ENCODE results near the gene GIPC1.
A peak's percentile ranks its signal among the peaks of the same experiment; 100 is the strongest.

GIPC1 gene

DNA sequence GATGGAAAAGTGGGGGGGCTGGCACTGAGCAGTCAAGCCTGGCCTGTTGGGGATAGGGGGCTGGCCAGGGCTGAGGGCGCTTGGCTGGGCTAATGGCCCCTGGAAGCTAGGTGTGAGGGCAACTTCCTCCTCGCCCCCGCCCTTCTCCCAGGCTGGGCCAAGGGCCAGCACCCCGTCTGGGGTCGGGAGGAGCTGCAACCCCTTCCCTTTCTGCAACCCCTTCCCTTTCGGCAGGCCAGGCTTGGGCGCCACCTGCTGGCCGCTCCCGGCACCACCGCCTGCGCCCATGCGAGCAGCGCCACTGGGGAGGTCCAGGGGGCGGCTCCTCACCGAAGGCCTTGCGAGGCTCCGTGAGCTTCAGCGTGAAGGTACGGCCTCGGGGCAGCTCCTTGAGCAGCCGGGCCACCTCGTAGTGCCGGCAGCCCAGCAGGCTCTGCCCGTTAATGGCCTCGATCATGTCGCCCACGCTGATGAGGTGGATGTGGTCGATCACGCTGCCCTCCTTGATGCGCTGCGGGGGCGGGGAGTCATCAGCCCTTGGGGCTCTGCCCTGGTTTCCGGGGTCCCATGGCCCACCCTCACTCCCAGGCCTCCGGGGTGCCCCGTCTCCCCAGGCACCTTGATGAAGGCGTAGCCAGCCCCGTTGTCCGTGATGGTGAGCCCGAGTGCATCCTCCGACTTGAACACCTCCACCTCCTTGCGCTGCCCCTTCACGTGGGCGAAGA, 15.8 kb downstream of the GIPC1 start:
- ChIA-PET POLR2A (interaction anchor here (0.6 to 0.7 kb wide), 2 partner anchors 10 to 62 kb away, joined by 3 read pairs; no protein-coding TSS in a partner anchor), CTCF (interaction anchor here (0.6 to 6.2 kb wide), 32 partner anchors 8 to 600 kb away, joined by 3 to 78 read pairs (median 3); partner anchors contain the start of genes ASF1B, DNAJB1 and GIPC1)
- H3K4me3 ChIP-seq (ENCODE audit: low read depth, low read length): no peak overlapping the region
- no peak for DNase-seq (ENCODE audit: low read depth, low spot score)
- TF ChIP-seq, protein P1, sequence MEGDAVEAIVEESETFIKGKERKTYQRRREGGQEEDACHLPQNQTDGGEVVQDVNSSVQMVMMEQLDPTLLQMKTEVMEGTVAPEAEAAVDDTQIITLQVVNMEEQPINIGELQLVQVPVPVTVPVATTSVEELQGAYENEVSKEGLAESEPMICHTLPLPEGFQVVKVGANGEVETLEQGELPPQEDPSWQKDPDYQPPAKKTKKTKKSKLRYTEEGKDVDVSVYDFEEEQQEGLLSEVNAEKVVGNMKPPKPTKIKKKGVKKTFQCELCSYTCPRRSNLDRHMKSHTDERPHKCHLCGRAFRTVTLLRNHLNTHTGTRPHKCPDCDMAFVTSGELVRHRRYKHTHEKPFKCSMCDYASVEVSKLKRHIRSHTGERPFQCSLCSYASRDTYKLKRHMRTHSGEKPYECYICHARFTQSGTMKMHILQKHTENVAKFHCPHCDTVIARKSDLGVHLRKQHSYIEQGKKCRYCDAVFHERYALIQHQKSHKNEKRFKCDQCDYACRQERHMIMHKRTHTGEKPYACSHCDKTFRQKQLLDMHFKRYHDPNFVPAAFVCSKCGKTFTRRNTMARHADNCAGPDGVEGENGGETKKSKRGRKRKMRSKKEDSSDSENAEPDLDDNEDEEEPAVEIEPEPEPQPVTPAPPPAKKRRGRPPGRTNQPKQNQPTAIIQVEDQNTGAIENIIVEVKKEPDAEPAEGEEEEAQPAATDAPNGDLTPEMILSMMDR (IDR thresholded peaks at IDR 0.05; ENCODE audit: insufficient read depth, low read length, missing control alignments): peak; percentile 95

DNA sequence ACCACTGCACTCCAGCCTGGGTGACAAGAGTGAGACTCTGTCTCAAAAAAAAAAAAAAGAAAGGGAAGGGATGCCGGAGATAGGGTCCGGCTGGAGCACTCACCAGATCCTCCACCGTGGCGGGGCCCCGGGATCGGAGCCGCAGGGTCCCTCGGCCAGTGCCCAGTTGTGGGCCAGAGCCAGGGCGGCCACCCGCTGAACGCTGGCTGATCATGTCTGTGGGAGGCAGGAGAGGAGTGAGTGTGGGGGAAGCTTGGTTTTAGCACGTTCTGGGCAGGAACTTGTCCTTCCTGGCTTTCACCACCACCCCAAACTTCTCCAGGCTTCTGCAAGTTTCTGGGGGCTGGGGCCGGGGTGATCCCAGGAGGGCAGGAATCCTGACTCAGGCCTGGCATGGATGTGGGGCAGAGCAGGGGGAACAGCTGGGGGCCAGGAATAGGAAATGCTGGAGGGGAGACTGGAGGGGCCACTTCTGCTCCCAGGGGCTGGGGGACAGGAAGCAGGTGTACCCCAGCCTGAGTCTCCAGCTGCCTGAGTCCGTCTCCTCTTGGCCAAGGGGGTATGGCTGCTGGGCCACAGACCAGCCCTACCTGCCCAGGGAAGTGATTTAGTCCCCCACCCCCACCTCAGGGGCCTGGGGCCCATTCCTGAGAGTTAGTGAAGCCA, 16.5 kb downstream of the GIPC1 start:
- H3K4me3 ChIP-seq (ENCODE audit: low read depth, low read length): no peak overlapping the region
- CTCF ChIA-PET: interaction anchor here (0.9 to 6.2 kb wide), 18 partner anchors 7 to 600 kb away, joined by 3 to 78 read pairs (median 6); partner anchors contain the start of genes ASF1B and GIPC1
- TF ChIP-seq, protein P1 (IDR thresholded peaks at IDR 0.05; ENCODE audit: insufficient read depth, low read length, missing control alignments): no peak
- POLR2A ChIA-PET: interaction anchor here (0.7 to 0.9 kb wide), 2 partner anchors 13 to 61 kb away, joined by 3 to 5 read pairs; no protein-coding TSS in a partner anchor
- no peak for DNase-seq (ENCODE audit: low read depth, low spot score)

DNA sequence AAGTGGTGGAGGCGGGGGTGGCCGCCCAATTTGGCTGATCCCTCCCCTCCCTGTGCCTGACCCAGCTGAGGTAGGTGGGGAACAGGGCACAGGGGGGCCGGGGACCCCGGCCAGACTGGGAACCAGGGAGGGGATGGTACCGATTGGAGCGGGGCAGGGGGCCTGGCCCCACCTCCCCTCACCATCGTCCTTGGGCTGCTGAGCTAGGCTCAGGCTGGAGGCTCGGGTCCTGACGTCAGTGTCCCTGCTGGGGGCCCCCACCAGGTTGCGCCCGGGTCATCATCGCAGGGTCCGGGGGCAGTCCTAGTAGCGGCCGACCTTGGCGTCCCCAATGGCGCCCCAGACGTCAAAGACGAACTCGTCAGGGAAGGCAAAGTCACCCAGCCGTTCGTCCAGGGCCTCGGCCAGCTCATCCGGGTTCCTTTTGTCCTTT, 17.8 kb downstream of the GIPC1 start:
- CTCF ChIA-PET: interaction anchor here (0.7 to 6.2 kb wide), 9 partner anchors 10 to 77 kb away, joined by 3 to 78 read pairs (median 10); partner anchors contain the start of gene GIPC1
- TF ChIP-seq, protein P1 (IDR thresholded peaks at IDR 0.05; ENCODE audit: insufficient read depth, low read length, missing control alignments): no peak
- DNase-seq (ENCODE audit: low read depth, low spot score): no peak
- POLR2A ChIA-PET: no interaction called here
- no peak overlapping the region for H3K4me3 ChIP-seq (ENCODE audit: low read depth, low read length)

DNA sequence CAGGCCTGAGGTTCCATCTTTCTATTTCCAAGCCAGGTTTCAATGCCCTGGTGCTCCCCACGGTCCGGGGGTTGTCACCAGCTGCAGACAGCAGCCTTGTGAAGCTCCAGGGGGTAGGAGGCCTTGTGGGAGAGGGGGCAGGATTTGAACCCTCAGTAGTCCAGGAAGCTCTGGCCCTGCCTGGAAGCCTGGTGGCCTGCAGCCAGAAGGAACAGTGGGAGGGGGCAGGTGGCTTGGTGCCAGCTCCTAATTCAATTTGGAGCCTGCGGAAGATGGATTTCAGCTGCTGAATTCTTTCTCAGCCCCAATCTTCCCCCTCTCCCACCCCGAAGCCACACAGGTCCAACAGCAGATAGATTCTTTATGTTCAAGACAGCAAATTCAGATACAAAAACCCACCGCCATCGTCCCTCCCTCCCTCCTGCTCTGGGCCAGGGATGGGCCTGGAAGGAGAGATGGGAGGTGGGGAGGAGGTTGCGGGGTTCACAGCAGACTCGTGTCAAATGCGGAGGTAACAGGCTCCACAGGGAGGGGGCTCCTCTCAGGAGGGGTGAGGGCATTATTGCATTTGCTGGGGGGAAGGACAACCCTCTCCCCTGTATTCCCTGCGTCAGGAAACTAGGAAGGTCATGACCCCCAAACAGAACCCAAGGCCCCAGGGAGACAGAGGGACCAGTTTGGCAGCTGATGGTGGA, 18.4 kb downstream of the GIPC1 start:
- POLR2A ChIA-PET: no interaction called here
- CTCF ChIA-PET: interaction anchor here (1.1 to 6.2 kb wide), 4 partner anchors 10 to 58 kb away, joined by 3 to 78 read pairs (median 20); no protein-coding TSS in a partner anchor

DNA sequence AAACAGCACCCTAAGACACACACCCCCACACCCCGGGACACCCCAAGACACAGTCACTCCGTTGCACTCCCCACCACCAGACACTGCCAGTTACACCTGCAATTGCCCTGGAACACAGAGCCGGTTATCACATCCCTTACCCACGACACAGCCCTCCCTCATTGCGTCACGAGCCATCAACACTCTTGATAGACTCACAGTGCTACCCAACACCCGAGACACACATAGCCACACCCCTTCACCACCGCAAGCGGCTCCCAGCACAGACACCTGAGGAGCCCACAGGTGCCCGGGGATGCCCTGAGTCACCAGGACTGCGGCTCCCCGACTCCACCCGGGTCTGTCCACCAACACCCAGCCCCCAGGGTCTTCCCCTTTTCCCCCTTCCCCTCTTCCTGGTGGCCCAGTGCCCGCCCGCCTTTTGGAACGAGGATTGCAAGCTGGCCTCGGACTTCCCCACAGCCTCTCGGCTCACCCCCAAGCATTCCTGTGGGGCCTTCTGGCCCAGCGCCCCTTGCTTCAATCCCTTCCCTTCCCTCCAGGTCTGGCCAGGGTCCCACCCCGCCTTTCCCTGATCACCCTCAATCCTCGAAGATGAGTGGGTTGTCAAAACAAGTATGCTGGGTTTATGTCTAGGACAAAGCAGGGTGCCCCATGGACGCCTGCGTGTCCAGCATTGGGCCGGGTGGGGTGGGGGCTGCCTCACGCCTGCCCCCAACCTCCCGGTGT, 19.1 kb downstream of the GIPC1 start:
- DNase-seq (ENCODE audit: low read depth, low spot score): no peak
- ChIA-PET POLR2A (no interaction called here), CTCF (interaction anchor here (1.6 to 6.2 kb wide), 2 partner anchors 9 to 14 kb away, joined by 3 to 78 read pairs; no protein-coding TSS in a partner anchor)
- H3K4me3 ChIP-seq (ENCODE audit: low read depth, low read length): no peak overlapping the region
- TF ChIP-seq, protein P1 (IDR thresholded peaks at IDR 0.05; ENCODE audit: insufficient read depth, low read length, missing control alignments): no peak

More for the DNA sequence above, 18.4 kb downstream of the GIPC1 start:
- TF ChIP-seq, protein P1 (IDR thresholded peaks at IDR 0.05; ENCODE audit: insufficient read depth, low read length, missing control alignments): no peak
- no peak for DNase-seq (ENCODE audit: low read depth, low spot score)
- H3K4me3 ChIP-seq (ENCODE audit: low read depth, low read length): no peak overlapping the region

Data from AG04449 (cell line).